GM12878 (cell line): ENCODE results near the gene HDAC5. TPM values are rescaled to one million over a fixed set of nuclear protein-coding genes. Genes with fewer than 3 reads are reported as not detected.

Experiments
- ATAC-seq: fragments of 200-7000 bp; cut with Tn5 transposase; 3 replicates; pipeline ENCODE4 v1.9.1; 2020; ENCODE audit warnings: mild to moderate bottlenecking, moderate library complexity
- BruUV-seq: library from RNA; stranded (reverse); fragments of 400-500 nt; replicated peaks from 2 replicates; lab custom pipeline; 2021; lab: Mats Ljungman, UMichigan
- CTCF ChIA-PET: fragments of 300-600 bp; sonication (Branson Sonifier 250); formaldehyde crosslinking; extraction: SDS; loops from one replicate; lab custom pipeline; 2021; ENCODE audit warnings: inconsistent platforms; lab: Yijun Ruan, JAX
- POLR2A ChIA-PET: fragments of 350-600 bp; formaldehyde crosslinking; extraction: SDS; loops from one replicate; lab custom pipeline; 2021; ENCODE audit warnings: inconsistent platforms; lab: Charles Lee
- RAD21 ChIA-PET: fragments of 300-600 bp; sonication (Branson Sonifier 250); formaldehyde crosslinking; loops from one replicate; lab custom pipeline; 2023; ENCODE audit warnings: antibody characterized with exemption; ENCODE audit not compliant: unreplicated experiment; lab: Charles Lee
- SMC1A ChIA-PET: fragments of 300-600 bp; sonication (Branson Sonifier 250); formaldehyde crosslinking; loops from one replicate; lab custom pipeline; 2023; ENCODE audit not compliant: unreplicated experiment, uncharacterized antibody; lab: Charles Lee
- DNase-seq: peaks from one replicate; pipeline ENCODE4 v3.0.0-alpha.2; 2011; ENCODE audit warnings: low read depth, low spot score
- FAIRE-seq: peaks from 3 replicates; lab custom pipeline; 2011; peaks lifted over from hg19 to GRCh38; lab: Jason Lieb, UNC
- H2AFZ ChIP-seq: 2 replicates; pipeline ENCODE4 v1.6.0; 2011; ENCODE audit warnings: low read depth, low read length, control low read depth; ENCODE audit not compliant: control insufficient read depth
- H3K27ac ChIP-seq: 2 replicates; pipeline ENCODE4 v1.5.1; 2011; ENCODE audit warnings: control low read depth; ENCODE audit not compliant: control insufficient read depth, insufficient read depth
- H3K27me3 ChIP-seq, 2 experiments: replicated peaks in 1 of 2; 2 replicates each; pipeline versions ENCODE4 v1.6.0 to v1.6.1; 2011; ENCODE audit warnings: low read length in 1 of 2; ENCODE audit not compliant: control insufficient read depth in 2 of 2, insufficient read depth in 2 of 2
- H3K36me3 ChIP-seq, 2 experiments: 2 replicates each; pipeline ENCODE4 v1.5.1; 2011; ENCODE audit warnings: low read length in 1 of 2; ENCODE audit not compliant: control insufficient read depth in 2 of 2, insufficient read depth in 2 of 2
- H3K4me1 ChIP-seq: 2 replicates; pipeline ENCODE4 v1.6.1; 2011; ENCODE audit warnings: mild to moderate bottlenecking, low read length, moderate library complexity, mixed read lengths; ENCODE audit not compliant: control insufficient read depth, insufficient read depth
- H3K4me2 ChIP-seq: 2 replicates; pipeline ENCODE4 v1.6.0; 2011; ENCODE audit warnings: control low read depth; ENCODE audit not compliant: control insufficient read depth, insufficient read depth
- H3K4me3 ChIP-seq: fragments of 200-600 bp; sonication (generic); 2 replicates; pipeline ENCODE4 v1.5.1; 2016
- H3K79me2 ChIP-seq: 2 replicates; pipeline ENCODE4 v1.6.0; 2011; ENCODE audit warnings: low read length; ENCODE audit not compliant: control insufficient read depth, insufficient read depth
- H3K9ac ChIP-seq: 2 replicates; pipeline ENCODE4 v1.8.0; 2011; ENCODE audit warnings: low read length, control low read depth, mixed read lengths; ENCODE audit not compliant: control insufficient read depth, insufficient read depth
- H3K9me3 ChIP-seq: replicated peaks from 3 replicates; pipeline ENCODE4 v1.5.1; 2011; ENCODE audit warnings: mild to moderate bottlenecking, low read length; ENCODE audit not compliant: control insufficient read depth, insufficient read depth
- H4K20me1 ChIP-seq: 2 replicates; pipeline ENCODE4 v1.6.0; 2011; ENCODE audit not compliant: control insufficient read depth, insufficient read depth
- CEBPB ChIP-seq, 2 experiments: fragments of 150-350 bp in 1 of 2; IDR thresholded peaks; 2 replicates each; pipeline ENCODE4 v1.6.1; 2012 to 2014; ENCODE audit warnings: low read depth in 2 of 2, low read length in 2 of 2, borderline replicate concordance in 1 of 2, inconsistent platforms in 1 of 2
- CHD1 ChIP-seq: IDR thresholded peaks from 2 replicates; pipeline ENCODE4 v1.6.1; 2012; ENCODE audit warnings: low read depth, low read length, improper control_type of control experiment
- FOS ChIP-seq: IDR thresholded peaks from 3 replicates; pipeline ENCODE4 v1.6.1; 2011; ENCODE audit warnings: borderline replicate concordance; ENCODE audit not compliant: insufficient read length; ENCODE audit errors: extremely low read depth
- MYB ChIP-seq: fragments of 150-350 bp; IDR thresholded peaks from 2 replicates; pipeline ENCODE4 v1.6.1; 2014; ENCODE audit warnings: mild to moderate bottlenecking, low read depth, low read length, borderline replicate concordance
- PBX3 ChIP-seq: IDR thresholded peaks from 2 replicates; pipeline ENCODE4 v1.6.1; 2011; ENCODE audit warnings: mild to moderate bottlenecking, low read depth, low read length, moderate library complexity; ENCODE audit not compliant: insufficient replicate concordance
- RBBP5 ChIP-seq: fragments of 200-600 bp; sonication (generic); conservative IDR thresholded peaks from 2 replicates; pipeline ENCODE4 v1.6.1; 2016
- RUNX3 ChIP-seq: IDR thresholded peaks from 2 replicates; pipeline ENCODE4 v1.6.1; 2012; ENCODE audit warnings: low read length, inconsistent platforms
- SIN3A ChIP-seq: IDR thresholded peaks from 2 replicates; pipeline ENCODE4 v1.6.1; 2012; ENCODE audit warnings: low read depth, low read length, improper control_type of control experiment
- STAT3 ChIP-seq: IDR thresholded peaks from 2 replicates; pipeline ENCODE4 v1.6.1; 2011; ENCODE audit warnings: low read depth, low read length, improper control_type of control experiment
- ZNF207 ChIP-seq: fragments of 450-650 bp; IDR thresholded peaks from 2 replicates; pipeline ENCODE4 v1.6.1; 2014; ENCODE audit warnings: antibody characterized with exemption, mild to moderate bottlenecking, borderline replicate concordance
- WGBS: methylation state at CpG from one replicate; pipeline ENCODE4 v1.1.6; 2016; ENCODE audit warnings: low lambda C conversion rate; ENCODE audit not compliant: insufficient replicate concordance, insufficient coverage; ENCODE audit errors: missing lambda C conversion rate; 5-methylcytosine and 5-hydroxymethylcytosine counted together
- in situ Hi-C: fragments of 300-500 bp; cut with MboI; formaldehyde crosslinking; loops from 9 replicates; pipeline ENCODE4 v1.14.3; 2018; ENCODE audit warnings: mixed read lengths
- intact Hi-C: fragments of 100-400 bp; cut with micrococcal nuclease; formaldehyde crosslinking; loops from one replicate; pipeline ENCODE4 v1.14.2; 2022; ENCODE audit not compliant: unreplicated experiment
- polyA plus RNA-seq, 11 experiments: library from polyadenylated mRNA; depleted of rRNA in 4 of 11; unstranded in 6 of 11; stranded (reverse) in 5 of 11; fragments of >200 nt; fragmentation: Nextera tagmentation in 4 of 11; fragmentation: Illumina TruSeq in 1 of 11; extraction: Ambion mirVana in 4 of 11; extraction: Trizol in 1 of 11; gene quantifications; 1 replicate in 1 of 11; 2 replicates in 10 of 11; pipeline versions ENCODE4 v1.2.1 to v1.2.3, GENCODE V29; 2011 to 2016; ENCODE audit warnings: inconsistent platforms in 2 of 11, missing spikeins in 2 of 11, low read depth in 1 of 11
- total RNA-seq, 4 experiments: library from RNA; depleted of rRNA in 3 of 4; stranded (reverse); fragments of >200 nt in 3 of 4; fragmentation: Illumina TruSeq in 1 of 4; extraction: Trizol in 1 of 4; gene quantifications; 2 replicates each; pipeline versions ENCODE4 v1.2.1 to v1.2.3, GENCODE V29; 2013 to 2021

Gene HDAC5
- total and polyA plus RNA-seq, 10 of the 15 experiments (the other 5 are each of a cell fraction or from before 2014, with no cell fraction given): 1.1 to 58.0 (median 27.3) TPM

- H3K4me1 ChIP-seq: no peaks in the 10 kb centered on the region
- no peak overlapping the region for H3K4me2 ChIP-seq
- no peak overlapping the region for H3K4me3 ChIP-seq
- DNase-seq: no peak
- no peaks in the 10 kb centered on the region for H3K27me3 ChIP-seq
- no peak overlapping the region for H3K27ac ChIP-seq
- ChIA-PET SMC1A (no interaction called here), CTCF (interaction anchor here (1.2 kb wide), 1 partner anchor 11 kb away, joined by 3 read pairs; no protein-coding TSS in a partner anchor), POLR2A (no interaction called here), RAD21 (no interaction called here)
- H2AFZ ChIP-seq: no peak overlapping the region
- no peak for FAIRE-seq
- no TSS peak for BruUV-seq
- ATAC-seq: no peak
- H3K9ac ChIP-seq: no peak overlapping the region
- in situ Hi-C loops (no loop called here), intact Hi-C loops (no loop called here)
- peaks cover 5 to 20% of the 10 kb centered on the region in 2 experiments for H3K36me3 ChIP-seq
- H3K79me2 ChIP-seq: no peaks in the 10 kb centered on the region
- H4K20me1 ChIP-seq: no peaks in the 10 kb centered on the region
- no peak for TF ChIP-seq FOS
- no peak for TF ChIP-seq MYB
- no peak for TF ChIP-seq PBX3
- TF ChIP-seq CHD1: no peak
- TF ChIP-seq STAT3: no peak
- no peak for TF ChIP-seq SIN3A
- TF ChIP-seq RUNX3: no peak
- TF ChIP-seq RBBP5: no peak
- no peak for TF ChIP-seq CEBPB (IDR thresholded peaks at IDR 0.05; ENCODE audit: borderline replicate concordance in 1 of 2, low read depth in 2 of 2, low read length in 2 of 2)
- TF ChIP-seq ZNF207: no peak
- 63% methylated on average over 3 of the region's 3 CpGs for WGBS
- H3K9me3 ChIP-seq: no peaks in the 10 kb centered on the region
Measured at GRCh38 chr17:44030482-44030881, 93.0 kb downstream of the HDAC5 start.
